ENCODE measurements around the gene KLK4. TPM values are rescaled to one million over a fixed set of nuclear protein-coding genes. Genes with fewer than 3 reads are reported as not detected.

Gene KLK4
- total and polyA plus RNA-seq, 2 experiments from 2014 or later: 0.33 TPM; not detected in 1

DNA sequence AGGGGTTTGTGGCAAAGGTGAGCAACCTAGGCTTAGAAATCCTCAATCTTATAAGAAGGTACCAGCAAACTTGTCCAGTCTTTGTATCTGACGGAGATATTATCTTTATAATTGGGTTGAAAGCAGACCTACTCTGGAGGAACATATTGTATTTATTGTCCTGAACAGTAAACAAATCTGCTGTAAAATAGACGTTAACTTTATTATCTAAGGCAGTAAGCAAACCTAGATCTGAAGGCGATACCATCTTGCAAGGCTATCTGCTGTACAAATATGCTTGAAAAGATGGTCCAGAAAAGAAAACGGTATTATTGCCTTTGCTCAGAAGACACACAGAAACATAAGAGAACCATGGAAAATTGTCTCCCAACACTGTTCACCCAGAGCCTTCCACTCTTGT lies 41.7 kb downstream of the KLK4 start:
- TF ChIP-seq, protein P1, sequence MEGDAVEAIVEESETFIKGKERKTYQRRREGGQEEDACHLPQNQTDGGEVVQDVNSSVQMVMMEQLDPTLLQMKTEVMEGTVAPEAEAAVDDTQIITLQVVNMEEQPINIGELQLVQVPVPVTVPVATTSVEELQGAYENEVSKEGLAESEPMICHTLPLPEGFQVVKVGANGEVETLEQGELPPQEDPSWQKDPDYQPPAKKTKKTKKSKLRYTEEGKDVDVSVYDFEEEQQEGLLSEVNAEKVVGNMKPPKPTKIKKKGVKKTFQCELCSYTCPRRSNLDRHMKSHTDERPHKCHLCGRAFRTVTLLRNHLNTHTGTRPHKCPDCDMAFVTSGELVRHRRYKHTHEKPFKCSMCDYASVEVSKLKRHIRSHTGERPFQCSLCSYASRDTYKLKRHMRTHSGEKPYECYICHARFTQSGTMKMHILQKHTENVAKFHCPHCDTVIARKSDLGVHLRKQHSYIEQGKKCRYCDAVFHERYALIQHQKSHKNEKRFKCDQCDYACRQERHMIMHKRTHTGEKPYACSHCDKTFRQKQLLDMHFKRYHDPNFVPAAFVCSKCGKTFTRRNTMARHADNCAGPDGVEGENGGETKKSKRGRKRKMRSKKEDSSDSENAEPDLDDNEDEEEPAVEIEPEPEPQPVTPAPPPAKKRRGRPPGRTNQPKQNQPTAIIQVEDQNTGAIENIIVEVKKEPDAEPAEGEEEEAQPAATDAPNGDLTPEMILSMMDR (IDR thresholded peaks at IDR 0.05; ENCODE audit: poor library complexity): no peak
- no peak for TF ChIP-seq EZH2phosphoT487 (IDR thresholded peaks at IDR 0.05; ENCODE audit: low read depth, severe bottlenecking, unreplicated experiment)
- TF ChIP-seq EZH2 (IDR thresholded peaks at IDR 0.05; ENCODE audit: borderline replicate concordance): no peak
- no peaks in the 10 kb centered on the region for H3K36me3 ChIP-seq (replicated peaks; ENCODE audit: insufficient read depth, low read depth)
- WGBS (ENCODE audit: low lambda C conversion rate, missing lambda C conversion rate): 65% methylated on average over 4 of the region's 4 CpGs

DNA sequence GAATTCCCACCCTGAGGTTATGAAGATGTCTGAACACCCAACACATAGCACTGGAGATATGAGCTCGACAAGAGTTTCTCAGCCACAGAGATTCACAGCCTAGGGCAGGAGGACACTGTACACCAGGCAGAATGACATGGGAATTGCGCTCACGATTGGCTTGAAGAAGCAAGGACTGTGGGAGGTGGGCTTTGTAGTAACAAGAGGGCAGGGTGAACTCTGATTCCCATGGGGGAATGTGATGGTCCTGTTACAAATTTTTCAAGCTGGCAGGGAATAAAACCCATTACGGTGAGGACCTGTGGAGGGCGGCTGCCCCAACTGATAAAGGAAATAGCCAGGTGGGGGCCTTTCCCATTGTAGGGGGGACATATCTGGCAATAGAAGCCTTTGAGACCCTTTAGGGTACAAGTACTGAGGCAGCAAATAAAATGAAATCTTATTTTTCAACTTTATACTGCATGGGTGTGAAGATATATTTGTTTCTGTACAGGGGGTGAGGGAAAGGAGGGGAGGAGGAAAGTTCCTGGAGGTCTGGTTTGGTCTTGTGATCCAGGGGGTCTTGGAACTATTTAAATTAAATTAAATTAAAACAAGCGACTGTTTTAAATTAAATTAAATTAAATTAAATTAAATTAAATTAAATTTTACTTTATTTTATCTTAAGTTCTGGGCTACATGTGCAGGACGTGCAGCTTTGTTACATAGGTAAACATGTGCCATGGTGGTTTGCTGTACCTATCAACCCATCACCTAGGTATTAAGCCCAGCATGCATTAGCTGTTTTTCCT lies 49.5 kb downstream of the KLK4 start:
- H3K9me2 ChIP-seq (replicated peaks; ENCODE audit: insufficient read depth): no peaks in the 10 kb centered on the region
- H3K79me2 ChIP-seq: no peaks in the 10 kb centered on the region
- no peaks in the 10 kb centered on the region for H3K36me3 ChIP-seq (replicated peaks; ENCODE audit: insufficient read depth, low read depth)
- 73% methylated on average over 7 of the region's 7 CpGs for WGBS (ENCODE audit: low lambda C conversion rate, missing lambda C conversion rate)
- H3K27me3 ChIP-seq: peaks cover 14% of the 10 kb centered on the region
- H2AFZ ChIP-seq: no peak overlapping the region
- no peaks in the 10 kb centered on the region for H3K9me3 ChIP-seq (ENCODE audit: low read depth)
- TF ChIP-seq EZH2phosphoT487 (IDR thresholded peaks at IDR 0.05; ENCODE audit: low read depth, severe bottlenecking, unreplicated experiment) (no peak), EZH2 (IDR thresholded peaks at IDR 0.05; ENCODE audit: borderline replicate concordance) (no peak)
- TF ChIP-seq, protein P1 (IDR thresholded peaks at IDR 0.05; ENCODE audit: poor library complexity): no peak
- H4K20me1 ChIP-seq (ENCODE audit: insufficient read depth, poor library complexity, severe bottlenecking): no peaks in the 10 kb centered on the region
- H3K4me3 ChIP-seq: no peak overlapping the region
- H3K27ac ChIP-seq: no peak overlapping the region
- no peak overlapping the region for H3K4me2 ChIP-seq
- no peak for DNase-seq (ENCODE audit: low spot score)
- H3K4me1 ChIP-seq (ENCODE audit: insufficient read depth): no peaks in the 10 kb centered on the region

More for the DNA sequence above, 41.7 kb downstream of the KLK4 start:
- Histone ChIP-seq H4K20me1 (ENCODE audit: insufficient read depth, poor library complexity, severe bottlenecking) (no peaks in the 10 kb centered on the region), H2AFZ (no peak overlapping the region), H3K4me3 (no peak overlapping the region), H3K9me3 (ENCODE audit: low read depth) (no peaks in the 10 kb centered on the region), H3K27ac (no peak overlapping the region), H3K27me3 (peaks cover 25% of the 10 kb centered on the region), H3K4me1 (ENCODE audit: insufficient read depth) (no peaks in the 10 kb centered on the region), H3K79me2 (no peaks in the 10 kb centered on the region), H3K4me2 (no peak overlapping the region), H3K9me2 (replicated peaks; ENCODE audit: insufficient read depth) (no peaks in the 10 kb centered on the region)
- DNase-seq (ENCODE audit: low spot score): no peak

DNA sequence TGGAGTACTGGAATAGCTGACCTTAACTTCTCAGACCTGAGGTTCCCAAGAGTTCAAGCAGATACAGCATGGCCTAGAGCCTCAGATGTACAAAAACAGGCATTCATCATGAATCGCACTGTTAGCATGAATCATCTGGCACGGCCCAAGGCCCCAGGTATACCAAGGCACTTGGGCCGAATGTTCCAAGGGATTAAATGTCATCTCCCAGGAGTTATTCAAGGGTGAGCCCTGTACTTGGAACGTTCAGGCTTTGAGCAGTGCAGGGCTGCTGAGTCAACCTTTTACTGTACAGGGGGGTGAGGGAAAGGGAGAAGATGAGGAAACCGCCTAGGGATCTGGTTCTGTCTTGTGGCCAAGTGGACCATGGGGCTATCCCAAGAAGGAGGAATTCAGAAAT lies 50.2 kb downstream of the KLK4 start:
- 72% methylated on average over 5 of the region's 5 CpGs for WGBS (ENCODE audit: low lambda C conversion rate, missing lambda C conversion rate)
- H3K27me3 ChIP-seq: peaks cover 14% of the 10 kb centered on the region

More for the DNA sequence above, 50.2 kb downstream of the KLK4 start:
- Histone ChIP-seq H3K4me2 (no peak overlapping the region), H3K4me1 (ENCODE audit: insufficient read depth) (no peaks in the 10 kb centered on the region), H4K20me1 (ENCODE audit: insufficient read depth, poor library complexity, severe bottlenecking) (no peaks in the 10 kb centered on the region), H3K4me3 (no peak overlapping the region), H3K36me3 (replicated peaks; ENCODE audit: insufficient read depth, low read depth) (no peaks in the 10 kb centered on the region), H3K9me3 (ENCODE audit: low read depth) (no peaks in the 10 kb centered on the region), H3K79me2 (no peaks in the 10 kb centered on the region), H3K9me2 (replicated peaks; ENCODE audit: insufficient read depth) (no peaks in the 10 kb centered on the region), H2AFZ (no peak overlapping the region), H3K27ac (no peak overlapping the region)
- no peak for TF ChIP-seq EZH2 (IDR thresholded peaks at IDR 0.05; ENCODE audit: borderline replicate concordance)
- TF ChIP-seq, protein P1 (IDR thresholded peaks at IDR 0.05; ENCODE audit: poor library complexity): no peak
- no peak for TF ChIP-seq EZH2phosphoT487 (IDR thresholded peaks at IDR 0.05; ENCODE audit: low read depth, severe bottlenecking, unreplicated experiment)
- no peak for DNase-seq (ENCODE audit: low spot score)

Measured in hepatocyte (in vitro differentiated cells).